Chondrocyte (in vitro differentiated cells): ENCODE results near the gene MT1E. TPM values are rescaled to one million over a fixed set of nuclear protein-coding genes. Genes with fewer than 3 reads are reported as not detected.
A peak's percentile ranks its signal among the peaks of the same experiment; 100 is the strongest.
"Not testable (repeated sequence)": the region's sequence is repeated elsewhere in the genome, so short reads cannot be mapped to it uniquely, and the experiment has no call there.

ENCODE experiments used
- DNase-seq: peaks from one replicate; pipeline ENCODE4 v3.0.0; 2021; ENCODE audit warnings: mixed read lengths, low spot score
- H3K27ac Mint-ChIP-seq: one replicate; pipeline ENCODE4 v1.8.0; 2021; ENCODE audit warnings: mild to moderate bottlenecking, moderate library complexity, mixed read lengths; ENCODE audit not compliant: unreplicated experiment
- H3K27me3 Mint-ChIP-seq: 2 replicates; pipeline ENCODE4 v1.8.0; 2021; ENCODE audit warnings: low read depth, mixed read lengths
- H3K36me3 Mint-ChIP-seq: 2 replicates; pipeline ENCODE4 v1.8.0; 2021; ENCODE audit warnings: low read depth, mixed read lengths
- H3K4me1 Mint-ChIP-seq: 2 replicates; pipeline ENCODE4 v1.8.0; 2021; ENCODE audit warnings: low read depth, mild to moderate bottlenecking, mixed read lengths
- H3K4me3 Mint-ChIP-seq: one replicate; pipeline ENCODE4 v1.8.0; 2021; ENCODE audit warnings: mild to moderate bottlenecking, moderate library complexity, mixed read lengths; ENCODE audit not compliant: unreplicated experiment
- H3K9me3 Mint-ChIP-seq: 2 replicates; pipeline ENCODE4 v1.8.0; 2021; ENCODE audit warnings: low read depth, mixed read lengths
- long read RNA-seq: library from polyadenylated mRNA; stranded (forward); transcript quantifications from one replicate; pipeline ENCODE4 v2.0.0, GENCODE V29; 2021
- total RNA-seq: library from RNA; stranded (reverse); gene quantifications from 3 replicates; pipeline ENCODE4 v1.2.1, GENCODE V29; 2021
- TF ChIP-seq, protein P1 (sequence below): fragments of 200-600 bp; sonication (generic); IDR thresholded peaks from 2 replicates; pipeline ENCODE4 v1.5.0; 2021; ENCODE audit warnings: antibody characterized with exemption, mild to moderate bottlenecking, moderate library complexity

MT1E gene
- total RNA-seq, result 23.2 to 35.8 TPM (median 31.4 TPM) in 3 replicates
- long read RNA-seq, transcript MT1E-201 (3 exons, 704 nt), result major isoform, 8 of 9 reads
- long read RNA-seq, partial matches to known transcripts, result 0 of 9 reads
- long read RNA-seq, other reads (novel, unspliced or antisense), result 0 of 9 reads

DNA sequence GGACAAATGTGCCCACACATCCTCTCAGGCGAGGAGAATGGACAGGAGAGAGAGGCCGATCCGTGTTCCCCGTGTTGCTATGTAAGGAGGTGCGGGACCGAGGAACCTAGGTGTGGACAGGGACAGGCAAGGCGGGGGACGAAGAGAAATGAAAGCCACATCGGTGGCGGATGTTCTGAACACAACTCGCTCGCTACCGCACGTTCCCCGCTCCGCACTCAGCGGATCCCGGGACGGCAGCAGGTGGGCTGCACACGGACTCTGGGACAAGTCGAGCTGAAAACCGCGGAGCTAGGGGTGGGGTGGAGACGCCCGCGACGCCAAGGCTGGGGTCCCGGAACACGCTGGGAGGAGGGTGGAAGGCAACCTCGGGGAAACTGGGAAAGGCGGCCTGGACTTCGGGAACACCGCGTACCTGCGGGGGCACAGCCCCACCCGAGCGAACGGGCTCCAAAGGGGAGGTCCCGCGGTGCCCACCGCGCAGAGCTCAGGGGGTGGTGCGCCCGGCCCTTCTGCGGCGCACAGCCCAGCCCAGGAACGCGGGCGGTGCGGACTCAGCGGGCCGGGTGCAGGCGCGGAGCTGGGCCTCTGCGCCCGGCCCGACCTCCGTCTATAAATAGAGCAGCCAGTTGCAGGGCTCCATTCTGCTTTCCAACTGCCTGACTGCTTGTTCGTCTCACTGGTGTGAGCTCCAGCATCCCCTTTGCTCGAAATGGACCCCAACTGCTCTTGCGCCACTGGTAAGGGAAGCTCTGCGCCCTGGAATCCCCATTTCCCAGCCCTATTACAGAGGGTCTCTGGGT, at the start of gene MT1E:
Gene MT1E, plus strand, starts transcription at position 642 of the 803 bp plus-strand sequence. Its CDS starts 71 bp downstream, at position 713.
- H3K27ac Mint-ChIP-seq, result peak within 1 kb of the TSS; percentile 91

DNA sequence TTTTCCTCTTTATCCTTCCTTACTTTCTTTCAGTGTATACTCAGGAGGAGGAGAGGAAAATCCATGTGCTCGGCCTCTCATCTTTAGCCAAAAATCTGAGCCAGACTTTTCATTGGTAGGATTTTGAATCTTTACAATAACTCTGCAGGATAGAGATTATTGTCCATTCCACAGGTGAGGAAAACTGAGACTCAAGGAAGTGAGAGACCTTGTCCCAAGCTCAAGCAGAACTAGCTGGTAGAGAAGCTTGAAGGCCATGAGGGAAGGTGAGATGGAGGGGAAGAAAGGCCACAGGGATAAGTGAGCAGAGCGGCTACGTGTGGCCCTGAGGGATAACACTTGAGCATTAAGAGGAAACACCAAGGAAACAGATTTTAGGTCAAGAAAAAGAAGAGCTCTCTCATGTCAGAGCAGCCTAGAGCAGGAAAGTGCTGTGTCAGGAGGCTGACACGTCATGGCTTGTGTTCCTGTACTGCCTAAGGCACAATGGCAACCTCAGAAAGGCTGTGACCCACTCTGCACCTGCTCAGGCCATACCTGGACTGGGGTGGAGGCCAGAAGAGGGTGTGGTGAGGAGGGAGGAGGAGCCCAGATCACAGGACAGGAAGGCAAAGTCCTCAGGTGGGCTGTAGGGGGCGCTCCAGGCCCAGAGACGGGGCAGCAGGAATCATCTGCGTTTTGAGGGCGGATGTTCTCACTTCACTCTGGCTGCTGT, 48.8 kb upstream of the MT1E start:
- Mint-ChIP-seq H3K4me3 (no peak overlapping the region), H3K4me1 (peaks cover 4% of the 10 kb centered on the region), H3K27ac (no peak overlapping the region), H3K9me3 (peaks cover 9% of the 10 kb centered on the region), H3K36me3 (no peaks in the 10 kb centered on the region), H3K27me3 (no peaks in the 10 kb centered on the region)
- DNase-seq, result no peak
- TF ChIP-seq, protein P1, sequence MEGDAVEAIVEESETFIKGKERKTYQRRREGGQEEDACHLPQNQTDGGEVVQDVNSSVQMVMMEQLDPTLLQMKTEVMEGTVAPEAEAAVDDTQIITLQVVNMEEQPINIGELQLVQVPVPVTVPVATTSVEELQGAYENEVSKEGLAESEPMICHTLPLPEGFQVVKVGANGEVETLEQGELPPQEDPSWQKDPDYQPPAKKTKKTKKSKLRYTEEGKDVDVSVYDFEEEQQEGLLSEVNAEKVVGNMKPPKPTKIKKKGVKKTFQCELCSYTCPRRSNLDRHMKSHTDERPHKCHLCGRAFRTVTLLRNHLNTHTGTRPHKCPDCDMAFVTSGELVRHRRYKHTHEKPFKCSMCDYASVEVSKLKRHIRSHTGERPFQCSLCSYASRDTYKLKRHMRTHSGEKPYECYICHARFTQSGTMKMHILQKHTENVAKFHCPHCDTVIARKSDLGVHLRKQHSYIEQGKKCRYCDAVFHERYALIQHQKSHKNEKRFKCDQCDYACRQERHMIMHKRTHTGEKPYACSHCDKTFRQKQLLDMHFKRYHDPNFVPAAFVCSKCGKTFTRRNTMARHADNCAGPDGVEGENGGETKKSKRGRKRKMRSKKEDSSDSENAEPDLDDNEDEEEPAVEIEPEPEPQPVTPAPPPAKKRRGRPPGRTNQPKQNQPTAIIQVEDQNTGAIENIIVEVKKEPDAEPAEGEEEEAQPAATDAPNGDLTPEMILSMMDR, result peak; percentile 79

More for the DNA sequence above, at the start of gene MT1E:
- H3K27me3 Mint-ChIP-seq, result no peaks in the 10 kb centered on the region
- DNase-seq, result no peak
- peak within 1 kb of the TSS; percentile 79 for H3K4me3 Mint-ChIP-seq
- peaks cover 37% of the 10 kb centered on the region for H3K4me1 Mint-ChIP-seq
- H3K36me3 Mint-ChIP-seq, result no peaks in the 10 kb centered on the region
- TF ChIP-seq, protein P1, result no peak
- no peaks in the 10 kb centered on the region for H3K9me3 Mint-ChIP-seq

DNA sequence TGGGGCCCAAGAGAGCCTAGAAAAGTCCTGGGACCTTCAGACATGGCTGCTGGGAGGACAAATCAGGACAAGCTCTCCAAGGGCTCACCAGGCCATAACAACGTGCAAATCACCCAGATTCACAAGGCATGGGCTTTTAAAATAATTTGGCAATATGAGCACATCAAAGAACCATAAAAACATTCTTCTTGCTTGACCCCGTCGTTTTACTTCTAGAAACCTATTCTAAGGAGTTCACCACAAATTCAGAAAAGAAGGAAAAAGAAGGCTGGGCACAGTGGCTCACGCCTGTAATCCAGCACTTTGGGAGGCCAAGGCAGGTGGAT, 48.3 kb upstream of the MT1E start:
- no peaks in the 10 kb centered on the region for H3K27me3 Mint-ChIP-seq
- TF ChIP-seq, protein P1, result no peak
- peaks cover 9% of the 10 kb centered on the region for H3K9me3 Mint-ChIP-seq
- H3K27ac Mint-ChIP-seq, result no peak overlapping the region
- no peak for DNase-seq
- H3K4me1 Mint-ChIP-seq, result peaks cover 9% of the 10 kb centered on the region
- no peaks in the 10 kb centered on the region for H3K36me3 Mint-ChIP-seq
- no peak overlapping the region for H3K4me3 Mint-ChIP-seq

DNA sequence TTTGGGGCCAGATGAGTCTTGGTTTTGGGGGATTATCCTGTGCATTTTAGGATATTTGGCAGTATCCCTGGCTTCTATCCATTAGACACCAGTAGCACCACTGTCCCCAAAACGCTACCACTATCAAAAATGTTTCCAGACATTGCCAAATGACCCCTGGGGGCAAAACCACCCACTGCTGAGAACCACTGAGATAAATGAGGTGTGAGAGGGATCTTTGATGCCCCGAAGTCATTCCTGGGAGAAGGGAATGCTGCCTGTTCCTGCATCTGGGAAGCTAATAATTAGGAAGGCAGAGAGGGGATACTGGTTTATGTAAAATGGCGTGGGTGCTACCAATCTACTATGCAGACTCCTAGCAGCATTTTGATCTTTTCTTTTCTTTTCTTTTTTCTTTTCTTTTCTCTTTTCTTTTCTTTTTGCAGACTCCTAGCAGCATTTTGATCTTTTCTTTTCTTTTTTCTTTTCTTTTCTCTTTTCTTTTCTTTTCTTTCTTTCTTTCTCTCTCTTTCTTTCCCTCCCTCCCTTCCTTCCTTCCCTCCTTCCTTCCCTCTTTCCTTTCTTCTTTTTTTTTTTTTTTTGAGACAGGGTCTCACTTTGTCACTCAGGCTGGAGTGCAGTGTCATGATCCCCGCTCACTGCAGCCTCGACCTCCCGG, 45.1 kb upstream of the MT1E start:
- Mint-ChIP-seq H3K4me1 (peaks cover 9% of the 10 kb centered on the region), H3K36me3 (no peaks in the 10 kb centered on the region), H3K27ac (no peak overlapping the region), H3K4me3 (no peak overlapping the region), H3K27me3 (no peaks in the 10 kb centered on the region), H3K9me3 (no peaks in the 10 kb centered on the region)
- no peak for DNase-seq
- TF ChIP-seq, protein P1, result no peak

DNA sequence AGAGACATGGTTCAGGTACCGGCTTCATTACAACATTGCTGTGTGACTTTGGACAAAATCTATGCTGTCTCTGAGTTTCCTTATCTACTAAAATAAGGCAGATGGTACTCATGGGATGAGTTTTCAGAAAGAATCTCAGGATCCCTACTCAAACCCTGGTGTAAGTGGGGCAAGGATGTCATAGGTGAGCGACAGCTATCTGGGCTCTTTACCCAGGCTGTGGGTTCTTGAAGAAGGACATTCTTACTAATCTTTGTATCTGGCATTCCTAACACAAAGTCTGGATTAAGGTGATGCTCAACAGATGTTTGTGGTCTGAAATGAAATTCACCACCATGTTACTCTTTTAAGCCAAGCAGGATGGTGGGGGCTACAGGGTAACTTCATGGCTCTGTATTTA, 42.7 kb upstream of the MT1E start:
- not testable (repeated sequence) for H3K27me3 Mint-ChIP-seq, H3K4me3 Mint-ChIP-seq, H3K27ac Mint-ChIP-seq, H3K36me3 Mint-ChIP-seq, DNase-seq, H3K9me3 Mint-ChIP-seq, H3K4me1 Mint-ChIP-seq
